Pancreas (tissue), 10 donors: ENCODE measurements around the gene EPHA8. TPM values are rescaled to one million over a fixed set of nuclear protein-coding genes. Genes with fewer than 3 reads are reported as not detected.

Experiments used
- ATAC-seq, 4 donors: fragments of 200-7000 bp; cut with Tn5 transposase; one replicate each; pipeline versions ENCODE4 v1.8.0 to v1.9.1; 2020; ENCODE audit warnings: mild to moderate bottlenecking in 4 of 4, moderate library complexity in 4 of 4
- DNase-seq, 6 donors: peaks; one replicate each; pipeline ENCODE4 v3.0.0-alpha.2; 2020
- FAIRE-seq: peaks from 2 replicates; lab custom pipeline; 2012; peaks lifted over from hg19 to GRCh38; lab: Jason Lieb, UNC
- H3K27ac ChIP-seq, 4 donors: fragments of 200-600 bp; sonication (generic); 1 replicate in 3 of 4; 2 replicates in 1 of 4; pipeline versions ENCODE4 v1.5.0 to v1.8.0; 2020
- H3K27me3 ChIP-seq, 4 donors: fragments of 200-600 bp; one replicate each; pipeline ENCODE4 v1.8.0; 2021
- H3K36me3 ChIP-seq, 3 donors: fragments of 200-600 bp; sonication (generic) in 1 of 3; one replicate each; pipeline versions ENCODE4 v1.5.0 to v1.8.0; 2020 to 2021
- H3K4me1 ChIP-seq, 3 donors: fragments of 200-600 bp; one replicate each; pipeline ENCODE4 v1.8.0; 2021
- H3K4me3 ChIP-seq, 4 donors: fragments of 200-600 bp; sonication (generic) in 2 of 4; one replicate each; pipeline versions ENCODE4 v1.5.0 to v1.8.0; 2020 to 2021
- H3K9me3 ChIP-seq, 4 donors: fragments of 200-600 bp; one replicate each; pipeline ENCODE4 v1.8.0; 2021
- WGBS, 2 donors: extraction: QIAGEN DNeasy Blood & Tissue Kit; methylation state at CpG; one replicate each; pipeline ENCODE4 v1.1.7; 2013; 5-methylcytosine and 5-hydroxymethylcytosine counted together
- intact Hi-C, 3 donors: fragments of 100-400 bp; cut with DNase I; formaldehyde crosslinking; loops; one replicate each; pipeline versions ENCODE4 v1.11.1 to v1.14.2; 2022
- polyA plus RNA-seq, 2 donors: library from polyadenylated mRNA; stranded (reverse); fragments of 200-250 nt; gene quantifications; one replicate each; pipeline ENCODE4 v1.2.3, GENCODE V29; 2013
- total RNA-seq, 6 donors: library from RNA; stranded (reverse); fragmentation: NEBNext Ultra II Directional in 4 of 6; extraction: Animal tissue kit (Norgen Biotek cat#: 25700) in 4 of 6; gene quantifications; one replicate each; pipeline versions ENCODE4 v1.2.1 to v1.2.4, GENCODE V29; 2021 to 2023
- TF ChIP-seq, protein P1 (sequence below), 4 donors: fragments of 200-600 bp; sonication (generic) in 3 of 4; IDR thresholded peaks; one replicate each; pipeline versions ENCODE4 v1.5.0 to v1.8.0; 2021; ENCODE audit warnings: antibody characterized with exemption in 4 of 4
- donor health status: healthy with polysubstance abuse.
- donor health status: DM: no; HTN: no; CAD: no; lungs with moderate emphysema.
- donor health status: DM: no; HTN: no; CAD: no.
- donor health status: control.
- donor health status: control.
- donor health status: Bipolar disorder and iron deficiency.
- donor health status: DM: yes; HTN: yes; CAD: no.
- donor health status: DM: no; HTN: no; CAD: no.
- donor health status: DM: no; HTN: no; CAD: no.
- donor health status: DM: yes; HTN: yes; CAD: no.

Gene EPHA8
- total and polyA plus RNA-seq, 8 donors = 0.57 to 8.1 (median 1.2) TPM

DNA sequence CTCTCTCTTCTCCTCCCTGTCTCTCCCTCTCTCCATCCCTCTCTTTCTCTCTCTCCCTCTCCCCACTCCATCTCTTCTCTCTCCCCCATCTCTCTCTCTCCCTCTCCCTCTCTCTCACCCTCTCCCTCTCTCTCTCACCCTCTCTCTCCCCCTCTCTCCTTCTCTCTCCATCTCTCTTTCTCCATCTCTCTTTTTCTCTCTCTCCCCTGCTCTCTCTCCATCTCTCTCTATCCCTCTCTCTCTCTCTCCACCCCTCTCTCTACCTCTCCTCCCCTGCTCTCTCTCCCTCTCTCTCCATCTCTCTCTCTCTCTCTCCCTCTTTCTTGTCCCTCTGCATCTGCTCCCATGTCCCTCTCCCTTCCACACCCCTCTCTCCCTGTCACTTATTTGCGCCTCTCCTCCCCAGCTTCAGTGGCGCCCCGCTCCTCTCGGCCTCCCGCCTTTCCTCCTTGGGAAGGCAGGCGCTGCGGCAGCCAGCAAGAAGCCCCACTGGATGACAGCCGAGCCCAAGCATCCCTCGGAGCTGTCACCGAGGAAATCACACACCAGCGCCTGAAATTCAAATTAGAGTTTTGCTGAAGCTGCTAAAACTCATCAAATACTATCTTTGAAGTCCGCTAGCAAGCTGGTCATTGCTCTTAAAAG is 15.3 kb upstream of the EPHA8 start:
- H3K4me1 ChIP-seq = peaks cover 0 to 1% (median 0%) of the 10 kb centered on the region in 3 donors
- no peak overlapping the region for H3K27ac ChIP-seq
- no peaks in the 10 kb centered on the region for H3K36me3 ChIP-seq
- H3K9me3 ChIP-seq = no peaks in the 10 kb centered on the region
- ATAC-seq (no peak), DNase-seq (no peak), FAIRE-seq (no peak)
- 61 to 70% methylated on average over 12 of the region's 12 CpGs for WGBS, 2 donors
- intact Hi-C loops = no loop called here
- no peaks in the 10 kb centered on the region for H3K27me3 ChIP-seq
- H3K4me3 ChIP-seq = no peak overlapping the region
- TF ChIP-seq, protein P1, sequence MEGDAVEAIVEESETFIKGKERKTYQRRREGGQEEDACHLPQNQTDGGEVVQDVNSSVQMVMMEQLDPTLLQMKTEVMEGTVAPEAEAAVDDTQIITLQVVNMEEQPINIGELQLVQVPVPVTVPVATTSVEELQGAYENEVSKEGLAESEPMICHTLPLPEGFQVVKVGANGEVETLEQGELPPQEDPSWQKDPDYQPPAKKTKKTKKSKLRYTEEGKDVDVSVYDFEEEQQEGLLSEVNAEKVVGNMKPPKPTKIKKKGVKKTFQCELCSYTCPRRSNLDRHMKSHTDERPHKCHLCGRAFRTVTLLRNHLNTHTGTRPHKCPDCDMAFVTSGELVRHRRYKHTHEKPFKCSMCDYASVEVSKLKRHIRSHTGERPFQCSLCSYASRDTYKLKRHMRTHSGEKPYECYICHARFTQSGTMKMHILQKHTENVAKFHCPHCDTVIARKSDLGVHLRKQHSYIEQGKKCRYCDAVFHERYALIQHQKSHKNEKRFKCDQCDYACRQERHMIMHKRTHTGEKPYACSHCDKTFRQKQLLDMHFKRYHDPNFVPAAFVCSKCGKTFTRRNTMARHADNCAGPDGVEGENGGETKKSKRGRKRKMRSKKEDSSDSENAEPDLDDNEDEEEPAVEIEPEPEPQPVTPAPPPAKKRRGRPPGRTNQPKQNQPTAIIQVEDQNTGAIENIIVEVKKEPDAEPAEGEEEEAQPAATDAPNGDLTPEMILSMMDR (IDR thresholded peaks at IDR 0.05) = no peak

- DNase-seq = no peak
- ATAC-seq = no peak
- TF ChIP-seq, protein P1 (IDR thresholded peaks at IDR 0.05) = no peak
- intact Hi-C loops = no loop called here
- no peaks in the 10 kb centered on the region for H3K9me3 ChIP-seq
- no peaks in the 10 kb centered on the region for H3K27me3 ChIP-seq
- H3K4me1 ChIP-seq = peaks cover 0 to 4% (median 0%) of the 10 kb centered on the region in 3 donors
- H3K4me3 ChIP-seq = no peak overlapping the region
- FAIRE-seq = no peak
- 81 to 88% methylated on average over 11 of the region's 11 CpGs for WGBS, 2 donors
- no peaks in the 10 kb centered on the region for H3K36me3 ChIP-seq
- no peak overlapping the region for H3K27ac ChIP-seq
Observed at GRCh38 chr1:22550021-22550420, 13.3 kb upstream of the EPHA8 start.

GRCh38 chr1:22551591-22551990 is 11.7 kb upstream of the EPHA8 start:
- H3K4me3 ChIP-seq = no peak overlapping the region
- H3K27ac ChIP-seq = no peak overlapping the region
- FAIRE-seq = no peak
- no peak for DNase-seq
- ATAC-seq = no peak
- H3K4me1 ChIP-seq = peaks cover 0 to 4% (median 0%) of the 10 kb centered on the region in 3 donors
- 82 to 89% methylated on average over 17 of the region's 17 CpGs for WGBS, 2 donors
- H3K27me3 ChIP-seq = no peaks in the 10 kb centered on the region
- H3K9me3 ChIP-seq = no peaks in the 10 kb centered on the region
- intact Hi-C loops = no loop called here
- TF ChIP-seq, protein P1 (IDR thresholded peaks at IDR 0.05) = no peak
- no peaks in the 10 kb centered on the region for H3K36me3 ChIP-seq

- ATAC-seq = no peak
- intact Hi-C loops = no loop called here
- no peak overlapping the region for H3K4me3 ChIP-seq
- H3K9me3 ChIP-seq = no peaks in the 10 kb centered on the region
- no peaks in the 10 kb centered on the region for H3K36me3 ChIP-seq
- TF ChIP-seq, protein P1 (IDR thresholded peaks at IDR 0.05) = no peak
- H3K27ac ChIP-seq = no peak overlapping the region
- no peak for FAIRE-seq
- peaks cover 0 to 4% (median 0%) of the 10 kb centered on the region in 3 donors for H3K4me1 ChIP-seq
- no peaks in the 10 kb centered on the region for H3K27me3 ChIP-seq
- DNase-seq = no peak
- 76 to 94% methylated on average over 5 of the region's 5 CpGs for WGBS, 2 donors
Observed at GRCh38 chr1:22552021-22552420, 11.3 kb upstream of the EPHA8 start.
